ES-I3 (cell line): Measurements from ENCODE around the gene CSRP1.

Experiments
- H3K36me3 ChIP-seq: 2 replicates; pipeline ENCODE4 v1.6.1; 2013; ENCODE audit warnings: mild to moderate bottlenecking, low read length, control low read depth, moderate library complexity; ENCODE audit not compliant: insufficient read depth
- H3K4me1 ChIP-seq: 2 replicates; pipeline ENCODE4 v1.6.1; 2013; ENCODE audit warnings: mild to moderate bottlenecking, control low read depth, low read length; ENCODE audit not compliant: insufficient read depth
- H3K9ac ChIP-seq: 2 replicates; pipeline ENCODE4 v1.6.1; 2013; ENCODE audit warnings: low read depth, mild to moderate bottlenecking, low read length, moderate library complexity
- H3K9me3 ChIP-seq: 2 replicates; pipeline ENCODE4 v1.6.1; 2013; ENCODE audit warnings: mild to moderate bottlenecking, low read length, moderate library complexity; ENCODE audit not compliant: control insufficient read depth, insufficient read depth

CSRP1 gene

GRCh38 chr1:201542309-201543035 is 35.5 kb upstream of the CSRP1 start:
- Histone ChIP-seq H3K9me3 (no peaks in the 10 kb centered on the region), H3K36me3 (no peaks in the 10 kb centered on the region), H3K4me1 (peaks cover 13% of the 10 kb centered on the region; the same call in 1 of the 2 replicates), H3K9ac (no peak overlapping the region)

GRCh38 chr1:201540846-201541735 is 34.2 kb upstream of the CSRP1 start:
- Histone ChIP-seq H3K4me1 (peaks cover 13% of the 10 kb centered on the region; the same call in 1 of the 2 replicates), H3K9me3 (no peaks in the 10 kb centered on the region), H3K9ac (peak overlapping the region; percentile 81; the same call in 1 of the 2 replicates), H3K36me3 (no peaks in the 10 kb centered on the region)

GRCh38 chr1:201539561-201540431 is 32.9 kb upstream of the CSRP1 start:
- Histone ChIP-seq H3K9me3 (no peaks in the 10 kb centered on the region), H3K36me3 (no peaks in the 10 kb centered on the region), H3K9ac (peak overlapping the region; percentile 81; the same call in 1 of the 2 replicates), H3K4me1 (peaks cover 18% of the 10 kb centered on the region)

- Histone ChIP-seq H3K4me1 (peaks cover 17% of the 10 kb centered on the region), H3K9ac (peak within 1 kb of the TSS; percentile 81; the same call in 1 of the 2 replicates), H3K9me3 (no peaks in the 10 kb centered on the region)
Observed at GRCh38 chr1:201538612-201539551, 32.0 kb upstream of the CSRP1 start, which contains the start of gene NAV1. Gene NAV1 (plus strand): TSS chr1:201539127. CDS start chr1:201622885, 83,758 bp downstream.

GRCh38 chr1:201537891-201538611 is 31.1 kb upstream of the CSRP1 start:
- H3K9me3 ChIP-seq, result no peaks in the 10 kb centered on the region
- H3K4me1 ChIP-seq, result peaks cover 15% of the 10 kb centered on the region
- H3K36me3 ChIP-seq, result no peaks in the 10 kb centered on the region
- peak overlapping the region; percentile 81; the same call in 1 of the 2 replicates for H3K9ac ChIP-seq

More at GRCh38 chr1:201538612-201539551, 32.0 kb upstream of the CSRP1 start, which contains the start of gene NAV1:
- H3K36me3 ChIP-seq, result no peaks in the 10 kb centered on the region

- no peaks in the 10 kb centered on the region for H3K36me3 ChIP-seq
- H3K9me3 ChIP-seq, result no peaks in the 10 kb centered on the region
- H3K4me1 ChIP-seq, result peaks cover 17% of the 10 kb centered on the region
- H3K9ac ChIP-seq, result no peak overlapping the region
Observed at GRCh38 chr1:201537467-201537866, 30.5 kb upstream of the CSRP1 start.

- H3K36me3 ChIP-seq, result no peaks in the 10 kb centered on the region
- no peak overlapping the region for H3K9ac ChIP-seq
- H3K4me1 ChIP-seq, result peaks cover 21% of the 10 kb centered on the region
- no peaks in the 10 kb centered on the region for H3K9me3 ChIP-seq
Observed at GRCh38 chr1:201537028-201537427, 30.1 kb upstream of the CSRP1 start.

GRCh38 chr1:201536558-201536957 is 29.6 kb upstream of the CSRP1 start:
- Histone ChIP-seq H3K9me3 (no peaks in the 10 kb centered on the region), H3K36me3 (no peaks in the 10 kb centered on the region), H3K4me1 (peaks cover 25% of the 10 kb centered on the region), H3K9ac (no peak overlapping the region)

- H3K9ac ChIP-seq, result no peak overlapping the region
- H3K4me1 ChIP-seq, result peaks cover 23% of the 10 kb centered on the region
- H3K9me3 ChIP-seq, result no peaks in the 10 kb centered on the region
- H3K36me3 ChIP-seq, result no peaks in the 10 kb centered on the region
Observed at GRCh38 chr1:201535919-201536245, 29.0 kb upstream of the CSRP1 start.

- Histone ChIP-seq H3K9ac (no peak overlapping the region), H3K4me1 (peaks cover 20% of the 10 kb centered on the region)
Observed at GRCh38 chr1:201535046-201535918, 28.4 kb upstream of the CSRP1 start.

GRCh38 chr1:201533836-201534235 is 26.9 kb upstream of the CSRP1 start:
- no peaks in the 10 kb centered on the region for H3K9me3 ChIP-seq
- H3K9ac ChIP-seq, result no peak overlapping the region
- H3K36me3 ChIP-seq, result no peaks in the 10 kb centered on the region
- H3K4me1 ChIP-seq, result peaks cover 20% of the 10 kb centered on the region

More at GRCh38 chr1:201535046-201535918, 28.4 kb upstream of the CSRP1 start:
- Histone ChIP-seq H3K9me3 (no peaks in the 10 kb centered on the region), H3K36me3 (no peaks in the 10 kb centered on the region)
